Stimulated activated CD8-positive, alpha-beta memory T cell treated with anti-CD3 and anti-CD28 coated beads, Interleukin-12 subunit alpha, Interleukin-12 subunit beta, amount 100 ng/mL, for 1 hour (primary cell): ENCODE measurements around the gene ITGB5.
"Not testable (repeated sequence)": the region's sequence is repeated elsewhere in the genome, so short reads cannot be mapped to it uniquely, and the experiment has no call there.

Experiments
- DNase-seq: peaks from one replicate; pipeline ENCODE4 v3.0.0-alpha.2; 2020; ENCODE audit warnings: low read depth

ITGB5 gene

GRCh38 chr3:124834723-124835718, 52.1 kb downstream of the ITGB5 start:
- DNase-seq, result peak; percentile 30

DNA sequence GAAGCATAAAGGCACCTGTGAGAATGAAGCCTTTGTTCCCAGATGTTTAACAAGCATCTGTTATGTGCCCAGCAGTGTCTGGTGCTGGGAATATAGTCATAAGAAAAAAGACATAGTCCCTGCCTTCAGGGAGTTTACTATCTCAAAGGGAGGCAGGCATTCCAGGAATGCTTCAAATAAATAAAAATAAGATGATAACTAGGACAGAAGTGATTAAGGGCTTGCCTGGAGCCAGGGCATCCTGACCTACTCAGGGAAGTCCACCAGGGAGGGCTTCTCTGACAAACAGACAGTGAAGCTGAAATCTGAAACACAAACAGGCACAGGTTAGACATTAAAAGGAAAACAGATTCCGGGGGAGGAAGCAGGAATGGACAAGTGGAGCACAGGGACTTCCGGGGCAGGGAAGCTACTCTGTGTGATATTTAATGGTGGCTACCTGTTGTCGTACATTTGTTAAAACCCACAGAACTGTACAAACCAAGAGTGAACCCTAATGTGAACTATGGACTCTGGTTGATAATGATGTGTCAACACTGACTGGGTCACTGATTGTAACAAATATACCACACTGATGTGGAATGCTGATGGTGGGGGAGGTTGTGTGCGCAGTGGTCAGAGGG, 53.3 kb downstream of the ITGB5 start:
- no peak for DNase-seq

DNA sequence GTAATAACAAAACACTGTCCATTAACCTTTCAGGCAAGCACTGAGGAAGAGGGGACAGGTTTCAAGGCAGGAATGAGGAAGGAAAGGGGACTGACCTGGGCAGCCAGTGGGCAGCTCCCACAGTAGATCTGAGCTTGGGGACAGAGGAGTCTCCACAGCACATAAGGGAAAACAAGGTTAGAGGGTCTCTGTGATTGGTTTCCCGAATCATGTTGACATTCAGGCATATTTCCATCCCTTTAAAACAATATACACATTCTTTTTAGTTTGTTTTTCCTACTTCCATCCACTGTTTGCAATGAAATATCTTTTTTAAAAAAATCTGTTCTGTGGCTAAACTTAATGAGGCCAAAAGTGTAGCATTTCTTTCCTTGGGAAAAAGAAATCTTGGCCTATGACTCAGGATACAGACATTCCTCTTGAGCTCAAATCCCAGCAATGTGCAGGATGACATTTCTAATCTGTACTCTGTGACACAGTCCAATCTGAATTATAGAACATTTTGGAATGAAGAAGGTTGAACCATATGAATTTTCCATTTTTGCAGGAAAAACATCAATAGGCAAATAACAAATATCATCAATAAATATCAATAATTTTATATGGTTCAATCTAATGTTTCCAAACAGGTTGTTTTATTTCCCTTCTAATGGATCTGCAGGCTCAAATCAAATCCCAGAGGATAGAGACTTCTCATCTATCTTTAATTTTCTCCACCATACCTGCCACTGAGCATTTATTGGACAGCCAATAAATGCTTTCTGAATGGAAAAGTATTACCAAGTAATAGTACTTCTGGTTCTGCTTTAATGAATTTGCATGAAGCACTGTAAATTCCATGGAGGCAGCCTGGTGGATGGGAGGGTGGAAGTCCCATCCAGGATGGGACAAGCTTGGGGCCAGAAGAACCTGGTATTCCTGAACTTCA, 54.1 kb downstream of the ITGB5 start:
- no peak for DNase-seq

DNA sequence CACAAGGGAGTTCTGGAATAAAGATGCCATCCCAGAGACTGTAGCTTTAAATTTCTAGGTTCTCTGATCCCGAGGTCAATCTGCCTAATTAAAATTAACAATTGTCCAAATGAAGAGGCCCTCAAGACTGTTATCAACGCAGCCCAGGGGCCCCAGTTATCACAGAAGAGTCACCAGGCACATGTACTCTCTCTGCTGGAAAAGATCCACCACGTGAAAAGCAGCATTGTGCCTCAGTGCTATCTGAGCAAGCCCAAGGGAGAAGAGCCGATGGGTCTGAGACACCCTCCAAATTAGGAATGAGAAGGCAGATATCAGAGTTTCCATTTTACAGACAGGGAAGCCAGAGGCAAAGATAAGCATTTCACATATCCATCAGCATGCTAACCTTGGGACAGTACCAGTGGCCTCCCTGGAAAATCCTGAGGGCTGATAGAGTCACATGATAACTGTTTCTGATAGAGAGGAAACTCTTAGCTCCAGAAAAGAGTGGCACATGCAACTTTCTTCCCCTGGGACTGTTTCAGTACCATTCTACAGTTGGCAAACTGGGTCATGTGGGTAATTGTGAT, 55.5 kb downstream of the ITGB5 start:
- DNase-seq, result no peak

GRCh38 chr3:124829819-124830554, 57.2 kb downstream of the ITGB5 start:
- DNase-seq, result no peak

GRCh38 chr3:124829178-124829818, 57.9 kb downstream of the ITGB5 start:
- no peak for DNase-seq

DNA sequence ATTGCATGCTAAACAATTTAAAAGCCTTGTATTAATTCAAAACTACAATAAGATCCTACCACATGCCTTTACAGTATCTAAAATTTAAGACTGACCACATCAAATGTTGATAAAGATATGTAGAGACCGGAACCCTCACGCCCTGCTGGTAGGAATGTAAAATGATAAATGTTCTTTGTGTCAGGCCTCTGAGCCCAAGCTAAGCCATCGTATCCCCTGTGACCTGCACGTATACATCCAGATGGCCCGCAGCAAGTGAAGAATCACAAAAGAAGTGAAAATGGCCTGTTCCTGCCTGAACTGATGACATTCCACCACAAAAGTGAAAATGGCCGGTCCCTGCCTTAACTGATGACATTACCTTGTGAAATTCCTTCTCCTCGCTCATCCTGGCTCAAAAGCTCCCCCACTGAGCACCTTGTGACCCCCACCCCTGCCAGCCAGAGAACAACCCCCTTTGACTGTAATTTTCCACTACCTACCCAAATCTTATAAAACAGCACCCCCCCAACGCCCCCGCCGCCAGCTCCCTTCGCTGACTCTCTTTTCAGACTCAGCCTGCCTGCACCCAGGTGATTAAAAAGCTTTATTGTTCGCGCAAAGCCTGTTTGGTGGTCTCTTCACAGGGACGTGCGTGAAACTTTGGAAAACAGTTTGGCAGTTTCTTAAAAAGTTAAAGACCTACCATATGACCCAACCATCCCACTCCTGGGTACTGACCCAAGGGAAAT, 59.5 kb downstream of the ITGB5 start:
- DNase-seq, result not testable (repeated sequence)

- no peak for DNase-seq
These were observed 60.5 kb downstream of the ITGB5 start for GRCh38 chr3:124826703-124827102.

- no peak for DNase-seq
These were observed 62.8 kb downstream of the ITGB5 start for GRCh38 chr3:124824286-124824915.

GRCh38 chr3:124823648-124824047, 63.5 kb downstream of the ITGB5 start:
- no peak for DNase-seq

- no peak for DNase-seq
These were observed 64.0 kb downstream of the ITGB5 start for GRCh38 chr3:124823206-124823605.

GRCh38 chr3:124821356-124821755, 65.8 kb downstream of the ITGB5 start:
- no peak for DNase-seq

DNA sequence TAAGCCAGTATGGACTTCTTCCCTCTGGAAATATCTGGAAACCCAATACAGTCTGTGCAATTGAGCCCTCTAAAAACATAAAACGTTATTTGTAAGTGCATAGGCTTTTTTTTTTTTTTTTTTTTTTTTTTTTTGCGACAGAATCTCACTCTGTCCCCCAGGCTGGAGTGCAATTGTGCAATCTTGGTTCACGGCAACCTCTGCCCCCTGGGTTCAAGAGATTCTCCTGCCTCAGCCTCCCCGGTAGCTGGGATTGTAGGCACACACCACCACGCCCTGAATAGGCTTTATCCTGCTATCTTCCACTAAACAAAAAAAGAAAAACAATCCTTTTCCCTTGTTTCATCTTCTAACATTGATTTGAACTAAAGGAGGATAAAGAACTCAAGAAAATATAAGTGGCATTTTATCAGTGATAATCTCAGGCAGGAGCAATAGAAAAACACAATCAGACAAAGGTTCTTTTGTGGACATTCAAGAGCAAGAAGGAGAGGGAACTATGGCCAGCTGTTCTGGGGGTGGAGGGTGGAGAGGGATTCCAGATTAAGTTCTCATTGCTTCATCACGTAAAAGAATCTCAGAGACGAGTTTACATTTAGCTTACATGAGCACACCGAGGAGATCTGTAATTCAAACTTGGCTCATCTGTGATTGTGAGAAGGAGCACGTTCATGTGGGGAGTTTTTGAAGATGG, 68.6 kb downstream of the ITGB5 start:
- no peak for DNase-seq

DNA sequence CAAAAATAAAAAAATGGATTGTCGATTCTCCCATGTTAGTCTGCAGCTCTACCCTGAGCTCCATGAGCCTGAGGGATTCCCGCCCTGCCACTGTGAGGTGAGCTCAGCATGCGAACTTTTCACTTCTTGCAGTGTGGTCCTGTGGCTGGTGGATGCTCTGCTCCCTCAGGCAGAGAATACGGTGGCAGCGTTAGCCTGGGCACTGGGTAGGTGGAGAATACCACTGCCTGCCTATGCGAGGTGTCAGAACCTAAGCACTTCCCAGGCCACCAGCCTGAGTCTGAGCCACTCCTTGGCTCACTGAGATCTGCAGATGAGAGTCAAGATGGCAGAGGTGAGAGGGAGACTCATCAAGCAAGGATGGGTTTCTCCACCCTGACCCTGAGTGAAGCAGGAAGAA, 70.1 kb downstream of the ITGB5 start:
- DNase-seq, result no peak

GRCh38 chr3:124816206-124816605, 71.0 kb downstream of the ITGB5 start:
- DNase-seq, result no peak

DNA sequence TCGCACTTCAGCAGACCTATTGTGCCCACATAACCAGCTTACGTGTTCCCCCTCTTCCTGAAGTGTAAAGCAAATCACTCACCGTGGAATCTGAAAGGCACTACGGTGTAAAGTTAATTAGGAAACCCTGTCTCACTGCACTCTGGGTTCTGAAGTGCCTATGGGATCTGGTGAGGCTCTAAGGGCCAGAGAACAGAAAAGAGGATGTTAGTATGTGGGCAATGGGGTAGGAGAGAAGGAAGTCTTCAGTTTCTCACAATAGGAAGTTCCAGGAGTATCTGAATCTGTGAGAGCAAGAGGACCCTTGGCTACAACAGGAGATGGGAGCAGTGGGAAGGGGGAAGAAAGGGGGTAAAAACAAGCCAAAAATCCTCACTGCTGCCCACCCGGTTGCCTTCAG, 71.4 kb downstream of the ITGB5 start:
- DNase-seq, result no peak

- no peak for DNase-seq
These were observed 72.3 kb downstream of the ITGB5 start for GRCh38 chr3:124814620-124815421.

DNA sequence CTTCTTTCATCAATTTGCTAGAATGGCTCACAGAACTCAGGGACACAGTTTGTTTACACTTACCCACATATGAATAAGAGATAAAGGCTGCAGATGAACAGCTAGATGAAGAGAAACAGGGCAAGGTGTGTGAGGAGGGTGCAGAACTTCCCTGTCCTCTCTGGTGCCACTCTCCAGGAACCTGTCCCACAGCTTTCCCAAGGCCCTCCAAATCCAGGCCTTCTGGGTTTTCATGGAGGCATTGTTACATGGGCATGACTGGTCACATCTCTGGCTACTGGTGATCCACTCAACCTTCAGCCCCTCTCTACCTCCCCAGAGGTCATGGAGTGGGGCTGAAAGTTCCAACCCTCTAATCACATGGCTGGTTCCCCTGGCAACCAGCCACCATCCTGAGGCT, 73.6 kb downstream of the ITGB5 start:
- DNase-seq, result no peak
